ENCODE measurements around the gene CTXND2. TPM values are rescaled to one million over a fixed set of nuclear protein-coding genes. Genes with fewer than 3 reads are reported as not detected.

The CTXND2 gene
- 0.12 TPM in 1 of 5 replicates, not detected in the others for total RNA-seq (2022; extraction: Qiagen RNA extraction; ENCODE audit: low read depth)

GRCh38 chr1:150887018-150887417 lies at the start of gene CTXND2:
Gene CTXND2, plus strand, starts transcription at chr1:150887136. Its CDS starts 25,179 bp downstream, at chr1:150912315.

GRCh38 chr1:150926097-150926741 lies 39.3 kb downstream of the CTXND2 start, which contains the start of gene SETDB1:
Gene SETDB1, plus strand, starts transcription at chr1:150926363. Its CDS starts 1,352 bp downstream, at chr1:150927715.

Other genes with a start within 250 kb of the CTXND2 start
- gene GOLPH3L, start 190.0 kb upstream of the CTXND2 start, total RNA-seq (2022; extraction: Qiagen RNA extraction; ENCODE audit: low read depth) = 11.1 to 18.8 TPM (median 17.4 TPM) in 5 replicates
- 5.2 to 10.7 TPM (median 7.7 TPM) in 5 replicates for gene HORMAD1, start 166.2 kb upstream of the CTXND2 start, total RNA-seq (2022; extraction: Qiagen RNA extraction; ENCODE audit: low read depth)
- gene CTSS, start 121.4 kb upstream of the CTXND2 start, total RNA-seq (2022; extraction: Qiagen RNA extraction; ENCODE audit: low read depth) = 14.5 to 19.6 TPM (median 17.9 TPM) in 5 replicates
- 1.5 to 3.1 TPM (median 1.7 TPM) in 5 replicates for gene CTSK, start 78.9 kb upstream of the CTXND2 start, total RNA-seq (2022; extraction: Qiagen RNA extraction; ENCODE audit: low read depth)
- gene ARNT, start 10.5 kb upstream of the CTXND2 start, total RNA-seq (2022; extraction: Qiagen RNA extraction; ENCODE audit: low read depth) = 9.9 to 14.7 TPM (median 12.3 TPM) in 5 replicates
- 22.0 to 26.5 TPM (median 25.5 TPM) in 5 replicates for gene SETDB1, start 39.2 kb downstream of the CTXND2 start, total RNA-seq (2022; extraction: Qiagen RNA extraction; ENCODE audit: low read depth)
- gene CERS2, start 87.7 kb downstream of the CTXND2 start, total RNA-seq (2022; extraction: Qiagen RNA extraction; ENCODE audit: low read depth) = 233 to 262 TPM (median 240 TPM) in 5 replicates
- 0.87 to 1.3 TPM (median 1.1 TPM) in 5 replicates for gene ANXA9, start 95.2 kb downstream of the CTXND2 start, total RNA-seq (2022; extraction: Qiagen RNA extraction; ENCODE audit: low read depth)
- 2.3 to 4.2 TPM (median 3.8 TPM) in 5 replicates for gene MINDY1, start 119.8 kb downstream of the CTXND2 start, total RNA-seq (2022; extraction: Qiagen RNA extraction; ENCODE audit: low read depth)
- 10.8 to 16.0 TPM (median 14.6 TPM) in 5 replicates for gene PRUNE1, start 121.3 kb downstream of the CTXND2 start, total RNA-seq (2022; extraction: Qiagen RNA extraction; ENCODE audit: low read depth)
- gene BNIPL, start 149.4 kb downstream of the CTXND2 start, total RNA-seq (2022; extraction: Qiagen RNA extraction; ENCODE audit: low read depth) = 0.07 to 0.27 TPM (median 0.09 TPM) in 3 of 5 replicates, not detected in the others
- gene C1orf56, start 160.6 kb downstream of the CTXND2 start, total RNA-seq (2022; extraction: Qiagen RNA extraction; ENCODE audit: low read depth) = 4.2 to 7.5 TPM (median 6.7 TPM) in 5 replicates
- 78.6 to 87.3 TPM (median 81.7 TPM) in 5 replicates for gene CDC42SE1, start 172.5 kb downstream of the CTXND2 start, total RNA-seq (2022; extraction: Qiagen RNA extraction; ENCODE audit: low read depth)
- gene MLLT11, start 173.3 kb downstream of the CTXND2 start, total RNA-seq (2022; extraction: Qiagen RNA extraction; ENCODE audit: low read depth) = 9.5 to 20.3 TPM (median 17.4 TPM) in 5 replicates
- gene GABPB2, start 183.6 kb downstream of the CTXND2 start, total RNA-seq (2022; extraction: Qiagen RNA extraction; ENCODE audit: low read depth) = 3.2 to 4.0 TPM (median 3.7 TPM) in 5 replicates